Measurements from ENCODE around the gene SLAMF7.

- no peak for TF ChIP-seq CTCF (IDR thresholded peaks at IDR 0.05)
- no peak for TF ChIP-seq POLR2A (IDR thresholded peaks at IDR 0.05)
Observed at GRCh38 chr1:160745551-160745950, 6.5 kb downstream of the SLAMF7 start.

Data from Peyer's patch (tissue), 4 donors.